Peyer's patch (tissue), 4 donors: Measurements from ENCODE around the gene OASL.

Experiments
- POLR2A ChIP-seq, 2 donors: fragments of 450-650 bp; IDR thresholded peaks; one replicate each; pipeline ENCODE4 v1.5.1; 2017; ENCODE audit warnings: antibody characterized with exemption in 2 of 2, mild to moderate bottlenecking in 2 of 2, moderate library complexity in 2 of 2
- TF ChIP-seq, protein P1 (sequence below), 6 experiments: fragments of 450-650 bp in 4 of 6; fragments of 200-600 bp in 2 of 6; sonication (generic) in 1 of 6; IDR thresholded peaks; one replicate each; pipeline ENCODE4 v1.5.1; 2017 to 2019; ENCODE audit warnings: antibody characterized with exemption in 6 of 6, mild to moderate bottlenecking in 3 of 6, moderate library complexity in 1 of 6

DNA sequence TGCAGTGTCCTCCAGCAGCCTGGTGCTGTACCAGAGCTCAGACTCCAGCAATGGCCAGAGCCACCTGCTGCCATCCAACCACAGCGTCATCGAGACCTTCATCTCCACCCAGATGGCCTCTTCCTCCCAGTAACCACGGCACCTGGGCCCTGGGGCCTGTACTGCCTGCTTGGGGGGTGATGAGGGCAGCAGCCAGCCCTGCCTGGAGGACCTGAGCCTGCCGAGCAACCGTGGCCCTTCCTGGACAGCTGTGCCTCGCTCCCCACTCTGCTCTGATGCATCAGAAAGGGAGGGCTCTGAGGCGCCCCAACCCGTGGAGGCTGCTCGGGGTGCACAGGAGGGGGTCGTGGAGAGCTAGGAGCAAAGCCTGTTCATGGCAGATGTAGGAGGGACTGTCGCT lies 38.0 kb downstream of the OASL start:
- TF ChIP-seq, protein P1, sequence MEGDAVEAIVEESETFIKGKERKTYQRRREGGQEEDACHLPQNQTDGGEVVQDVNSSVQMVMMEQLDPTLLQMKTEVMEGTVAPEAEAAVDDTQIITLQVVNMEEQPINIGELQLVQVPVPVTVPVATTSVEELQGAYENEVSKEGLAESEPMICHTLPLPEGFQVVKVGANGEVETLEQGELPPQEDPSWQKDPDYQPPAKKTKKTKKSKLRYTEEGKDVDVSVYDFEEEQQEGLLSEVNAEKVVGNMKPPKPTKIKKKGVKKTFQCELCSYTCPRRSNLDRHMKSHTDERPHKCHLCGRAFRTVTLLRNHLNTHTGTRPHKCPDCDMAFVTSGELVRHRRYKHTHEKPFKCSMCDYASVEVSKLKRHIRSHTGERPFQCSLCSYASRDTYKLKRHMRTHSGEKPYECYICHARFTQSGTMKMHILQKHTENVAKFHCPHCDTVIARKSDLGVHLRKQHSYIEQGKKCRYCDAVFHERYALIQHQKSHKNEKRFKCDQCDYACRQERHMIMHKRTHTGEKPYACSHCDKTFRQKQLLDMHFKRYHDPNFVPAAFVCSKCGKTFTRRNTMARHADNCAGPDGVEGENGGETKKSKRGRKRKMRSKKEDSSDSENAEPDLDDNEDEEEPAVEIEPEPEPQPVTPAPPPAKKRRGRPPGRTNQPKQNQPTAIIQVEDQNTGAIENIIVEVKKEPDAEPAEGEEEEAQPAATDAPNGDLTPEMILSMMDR (IDR thresholded peaks at IDR 0.05), result no peak
- no peak for TF ChIP-seq POLR2A (IDR thresholded peaks at IDR 0.05)
